Right hindlimb (tissue), 1 donor: ENCODE measurements around the gene MUSTN1.

Experiments used
- DNase-seq: peaks from one replicate; pipeline ENCODE4 v3.0.0-alpha.2; 2018

MUSTN1 gene

GRCh38 chr3:52834871-52835501 is at the start of gene MUSTN1:
Gene MUSTN1, minus strand, starts transcription at chr3:52835019. Its CDS starts 71 bp downstream, at chr3:52834948.
- peak; percentile 80 for DNase-seq

- DNase-seq = no peak
Observed at GRCh38 chr3:52882377-52882776, 47.6 kb upstream of the MUSTN1 start.

GRCh38 chr3:52881871-52882270 is 47.1 kb upstream of the MUSTN1 start:
- no peak for DNase-seq

- no peak for DNase-seq
Observed at GRCh38 chr3:52880474-52880873, 45.7 kb upstream of the MUSTN1 start.

- no peak for DNase-seq
Observed at GRCh38 chr3:52880047-52880446, 45.2 kb upstream of the MUSTN1 start.

- DNase-seq = no peak
Observed at GRCh38 chr3:52879581-52879980, 44.8 kb upstream of the MUSTN1 start.

- no peak for DNase-seq
Observed at GRCh38 chr3:52879090-52879489, 44.3 kb upstream of the MUSTN1 start.

GRCh38 chr3:52877085-52877484 is 42.3 kb upstream of the MUSTN1 start:
- DNase-seq = no peak

- DNase-seq = no peak
Observed at GRCh38 chr3:52874864-52875587, 40.2 kb upstream of the MUSTN1 start.

GRCh38 chr3:52874160-52874701 is 39.4 kb upstream of the MUSTN1 start:
- no peak for DNase-seq

- no peak for DNase-seq
Observed at GRCh38 chr3:52873433-52874159, 38.8 kb upstream of the MUSTN1 start.

GRCh38 chr3:52872245-52872644 is 37.4 kb upstream of the MUSTN1 start:
- no peak for DNase-seq

- no peak for DNase-seq
Observed at GRCh38 chr3:52871761-52872160, 36.9 kb upstream of the MUSTN1 start.

- no peak for DNase-seq
Observed at GRCh38 chr3:52870471-52870870, 35.7 kb upstream of the MUSTN1 start.

- DNase-seq = no peak
Observed at GRCh38 chr3:52866427-52866826, 31.6 kb upstream of the MUSTN1 start.

- DNase-seq = no peak
Observed at GRCh38 chr3:52865994-52866393, 31.2 kb upstream of the MUSTN1 start.

GRCh38 chr3:52860424-52860768 is 25.6 kb upstream of the MUSTN1 start:
- no peak for DNase-seq

GRCh38 chr3:52859686-52860423 is 25.0 kb upstream of the MUSTN1 start:
- DNase-seq = no peak

GRCh38 chr3:52857864-52858263 is 23.0 kb upstream of the MUSTN1 start:
- no peak for DNase-seq

- DNase-seq = no peak
Observed at GRCh38 chr3:52857133-52857532, 22.3 kb upstream of the MUSTN1 start.

GRCh38 chr3:52856666-52857065 is 21.8 kb upstream of the MUSTN1 start:
- no peak for DNase-seq

- DNase-seq = no peak
Observed at GRCh38 chr3:52854013-52854412, 19.2 kb upstream of the MUSTN1 start.

- DNase-seq = no peak
Observed at GRCh38 chr3:52852419-52852818, 17.6 kb upstream of the MUSTN1 start.
